ENCODE results near the gene ANKRD18B. TPM values are rescaled to one million over a fixed set of nuclear protein-coding genes. Genes with fewer than 3 reads are reported as not detected.
"Not testable (repeated sequence)": the region's sequence is repeated elsewhere in the genome, so short reads cannot be mapped to it uniquely, and the experiment has no call there.

The ANKRD18B gene
- total RNA-seq, 5 donors from 2014 or later (not counting 1 experiment from before 2014, with no cell fraction given), result 0.76 to 2.6 (median 1.9) TPM; not detected in 1

DNA sequence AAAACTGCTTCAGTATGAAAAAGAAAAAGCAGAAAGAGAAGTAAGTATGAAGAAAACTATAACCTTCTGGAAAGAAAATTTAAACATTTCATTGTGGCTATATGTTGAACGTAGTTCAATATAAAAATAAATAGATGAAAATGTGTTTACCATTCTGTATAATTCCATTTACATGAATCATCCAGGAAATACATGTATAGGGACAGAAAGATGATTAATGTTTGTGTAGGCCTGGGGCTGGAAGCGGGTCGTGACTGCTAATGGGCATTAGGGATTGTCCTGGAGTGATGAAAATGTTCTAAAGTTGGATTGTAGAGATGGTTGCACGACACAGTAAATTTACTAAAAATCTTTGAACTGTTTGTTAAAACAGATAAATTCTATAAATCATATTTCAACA lies 24.8 kb downstream of the ANKRD18B start:
- H3K9me3 Mint-ChIP-seq; H3K4me1 Mint-ChIP-seq; CTCF ChIA-PET; H3K4me3 Mint-ChIP-seq; H3K36me3 Mint-ChIP-seq; H3K27ac Mint-ChIP-seq; H3K27me3 ChIP-seq (replicated peaks in 1 of 2; ENCODE audit: control insufficient read depth in 2 of 2, extremely low read depth in 1 of 2, insufficient read depth in 2 of 2, low read length in 1 of 2); H3K4me1 ChIP-seq (ENCODE audit: control insufficient read depth in 1 of 2, extremely low read depth in 1 of 2, insufficient read depth in 2 of 2, low read length in 2 of 2); ATAC-seq (replicated peaks in 1 of 4); POLR2A ChIA-PET; H3K27ac ChIP-seq (ENCODE audit: low read length); H3K4me3 ChIP-seq (ENCODE audit: control insufficient read depth in 1 of 2, extremely low read depth in 1 of 2, low read length in 1 of 2); H3K9me3 ChIP-seq; H3K36me3 ChIP-seq (ENCODE audit: control insufficient read depth in 2 of 2, extremely low read depth in 1 of 2, insufficient read depth in 1 of 2, low read length in 1 of 2); DNase-seq: not testable (repeated sequence)
- no CpG with 5 or more reads among the region's 4 CpGs for WGBS (ENCODE audit: insufficient coverage)
- H3K27me3 Mint-ChIP-seq, result peaks cover 25 to 31% of the 10 kb centered on the region in 2 donors

DNA sequence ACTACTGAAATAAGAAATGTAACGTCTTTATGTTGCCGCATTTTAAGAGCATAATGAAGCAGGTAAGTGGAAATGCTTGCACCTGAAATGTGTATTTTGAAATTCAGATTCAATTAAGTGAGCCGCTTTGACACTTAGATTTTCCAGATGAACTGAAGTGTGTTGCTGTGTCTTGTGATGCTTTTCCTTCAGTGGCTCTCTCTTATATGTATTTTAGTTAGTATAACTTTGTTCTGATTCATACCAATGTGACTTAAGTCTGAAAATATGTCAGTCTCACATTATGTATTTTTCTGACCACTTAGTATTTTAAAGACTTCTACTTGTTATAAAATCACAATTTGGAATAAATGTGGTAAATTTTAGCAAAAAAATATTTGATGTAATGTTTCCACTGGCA lies 25.4 kb downstream of the ANKRD18B start:
- H3K36me3 Mint-ChIP-seq; DNase-seq; H3K27ac Mint-ChIP-seq; H3K36me3 ChIP-seq (ENCODE audit: control insufficient read depth in 2 of 2, extremely low read depth in 1 of 2, insufficient read depth in 1 of 2, low read length in 1 of 2); POLR2A ChIA-PET; H3K9me3 ChIP-seq; H3K9me3 Mint-ChIP-seq; H3K27me3 ChIP-seq (replicated peaks in 1 of 2; ENCODE audit: control insufficient read depth in 2 of 2, extremely low read depth in 1 of 2, insufficient read depth in 2 of 2, low read length in 1 of 2); H3K4me3 ChIP-seq (ENCODE audit: control insufficient read depth in 1 of 2, extremely low read depth in 1 of 2, low read length in 1 of 2); CTCF ChIA-PET; H3K4me1 Mint-ChIP-seq; H3K4me1 ChIP-seq (ENCODE audit: control insufficient read depth in 1 of 2, extremely low read depth in 1 of 2, insufficient read depth in 2 of 2, low read length in 2 of 2); H3K27ac ChIP-seq (ENCODE audit: low read length); ATAC-seq (replicated peaks in 1 of 4); H3K4me3 Mint-ChIP-seq: not testable (repeated sequence)
- 80% methylated on average over 1 of the region's 3 CpGs for WGBS (ENCODE audit: insufficient coverage)
- peaks cover 30 to 35% of the 10 kb centered on the region in 2 donors for H3K27me3 Mint-ChIP-seq

DNA sequence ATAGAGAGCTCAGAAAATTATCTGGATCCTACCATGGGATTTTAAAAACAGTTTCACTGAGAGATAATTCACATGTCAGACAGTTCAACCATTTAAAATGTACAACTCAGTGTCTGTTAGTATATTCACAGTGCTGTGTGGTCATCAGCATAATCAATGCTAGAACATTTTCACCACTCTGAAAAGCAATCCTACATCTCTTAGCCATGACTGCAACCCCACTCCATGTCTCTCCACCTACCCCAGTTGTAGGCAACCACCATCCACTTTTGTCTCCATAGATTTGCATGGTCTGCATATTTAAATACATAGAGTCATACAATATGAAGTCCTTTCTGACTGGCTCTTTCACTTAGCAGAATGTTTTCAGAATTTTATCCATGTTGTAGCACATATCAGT lies 27.1 kb downstream of the ANKRD18B start:
- H3K27ac Mint-ChIP-seq; H3K4me1 ChIP-seq (ENCODE audit: control insufficient read depth in 1 of 2, extremely low read depth in 1 of 2, insufficient read depth in 2 of 2, low read length in 2 of 2); DNase-seq; H3K9me3 ChIP-seq; H3K4me3 ChIP-seq (ENCODE audit: control insufficient read depth in 1 of 2, extremely low read depth in 1 of 2, low read length in 1 of 2); H3K36me3 Mint-ChIP-seq; H3K27ac ChIP-seq (ENCODE audit: low read length); CTCF ChIA-PET; H3K9me3 Mint-ChIP-seq; H3K36me3 ChIP-seq (ENCODE audit: control insufficient read depth in 2 of 2, extremely low read depth in 1 of 2, insufficient read depth in 1 of 2, low read length in 1 of 2); POLR2A ChIA-PET; H3K4me1 Mint-ChIP-seq; H3K27me3 ChIP-seq (replicated peaks in 1 of 2; ENCODE audit: control insufficient read depth in 2 of 2, extremely low read depth in 1 of 2, insufficient read depth in 2 of 2, low read length in 1 of 2); ATAC-seq (replicated peaks in 1 of 4); H3K4me3 Mint-ChIP-seq: not testable (repeated sequence)
- H3K27me3 Mint-ChIP-seq, result peaks cover 29 to 36% of the 10 kb centered on the region in 2 donors

DNA sequence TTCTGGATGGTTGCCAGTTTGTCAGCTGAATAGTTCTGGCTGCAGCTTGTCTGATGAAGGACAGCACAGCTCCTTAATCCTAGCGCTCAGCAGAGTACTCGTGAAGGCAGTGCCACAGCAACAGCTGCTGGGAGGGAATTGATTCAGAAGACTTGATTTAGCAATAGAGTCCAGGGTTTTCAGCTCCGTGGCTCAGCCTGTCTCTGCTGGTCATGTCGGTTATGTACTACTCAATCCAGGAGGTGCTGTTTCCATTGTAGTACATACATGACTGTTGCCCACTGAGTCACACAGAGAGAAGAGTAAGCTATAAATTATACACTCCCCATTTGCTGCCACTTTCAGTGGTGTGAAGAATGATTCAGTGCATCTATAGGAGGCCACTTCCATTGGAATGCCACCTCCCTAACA lies 28.3 kb downstream of the ANKRD18B start:
- H3K9me3 Mint-ChIP-seq; H3K27ac Mint-ChIP-seq; H3K4me3 ChIP-seq (ENCODE audit: control insufficient read depth in 1 of 2, extremely low read depth in 1 of 2, low read length in 1 of 2); H3K36me3 ChIP-seq (ENCODE audit: control insufficient read depth in 2 of 2, extremely low read depth in 1 of 2, insufficient read depth in 1 of 2, low read length in 1 of 2); H3K4me3 Mint-ChIP-seq; H3K9me3 ChIP-seq; H3K27me3 ChIP-seq (replicated peaks in 1 of 2; ENCODE audit: control insufficient read depth in 2 of 2, extremely low read depth in 1 of 2, insufficient read depth in 2 of 2, low read length in 1 of 2); H3K4me1 ChIP-seq (ENCODE audit: control insufficient read depth in 1 of 2, extremely low read depth in 1 of 2, insufficient read depth in 2 of 2, low read length in 2 of 2); H3K4me1 Mint-ChIP-seq; ATAC-seq (replicated peaks in 1 of 4); H3K27ac ChIP-seq (ENCODE audit: low read length); POLR2A ChIA-PET; H3K36me3 Mint-ChIP-seq; DNase-seq; CTCF ChIA-PET: not testable (repeated sequence)
- no CpG with 5 or more reads among the region's 4 CpGs for WGBS (ENCODE audit: insufficient coverage)
- peaks cover 23 to 27% of the 10 kb centered on the region in 2 donors for H3K27me3 Mint-ChIP-seq

DNA sequence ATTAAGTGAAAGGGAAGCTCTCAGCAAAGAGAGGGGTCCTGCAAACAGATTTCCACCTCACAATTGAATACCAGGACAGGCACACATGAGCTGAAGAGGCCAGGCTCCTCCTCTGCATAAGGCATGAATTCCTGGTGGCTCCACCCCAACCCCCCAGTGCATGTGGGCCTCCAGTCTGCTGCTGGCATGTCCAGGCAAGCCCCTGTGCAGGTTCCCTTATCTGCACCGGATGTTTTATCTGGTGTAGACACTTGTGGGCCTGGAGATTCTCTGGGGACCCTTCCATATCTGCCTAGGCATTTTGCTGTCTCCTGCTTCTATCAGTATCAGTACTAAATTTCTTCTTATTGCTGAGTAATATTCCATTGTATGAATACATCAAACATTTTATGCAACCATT lies 36.2 kb downstream of the ANKRD18B start:
- H3K4me1 ChIP-seq (ENCODE audit: control insufficient read depth in 1 of 2, extremely low read depth in 1 of 2, insufficient read depth in 2 of 2, low read length in 2 of 2); H3K9me3 ChIP-seq; H3K27ac ChIP-seq (ENCODE audit: low read length); H3K4me3 Mint-ChIP-seq; POLR2A ChIA-PET; DNase-seq; H3K27me3 ChIP-seq (replicated peaks in 1 of 2; ENCODE audit: control insufficient read depth in 2 of 2, extremely low read depth in 1 of 2, insufficient read depth in 2 of 2, low read length in 1 of 2); H3K36me3 Mint-ChIP-seq; ATAC-seq (replicated peaks in 1 of 4); H3K36me3 ChIP-seq (ENCODE audit: control insufficient read depth in 2 of 2, extremely low read depth in 1 of 2, insufficient read depth in 1 of 2, low read length in 1 of 2); H3K27ac Mint-ChIP-seq; H3K4me3 ChIP-seq (ENCODE audit: control insufficient read depth in 1 of 2, extremely low read depth in 1 of 2, low read length in 1 of 2); CTCF ChIA-PET; H3K9me3 Mint-ChIP-seq; H3K4me1 Mint-ChIP-seq; H3K27me3 Mint-ChIP-seq: not testable (repeated sequence)
- no CpG with 5 or more reads among the region's 1 CpG for WGBS (ENCODE audit: insufficient coverage)

DNA sequence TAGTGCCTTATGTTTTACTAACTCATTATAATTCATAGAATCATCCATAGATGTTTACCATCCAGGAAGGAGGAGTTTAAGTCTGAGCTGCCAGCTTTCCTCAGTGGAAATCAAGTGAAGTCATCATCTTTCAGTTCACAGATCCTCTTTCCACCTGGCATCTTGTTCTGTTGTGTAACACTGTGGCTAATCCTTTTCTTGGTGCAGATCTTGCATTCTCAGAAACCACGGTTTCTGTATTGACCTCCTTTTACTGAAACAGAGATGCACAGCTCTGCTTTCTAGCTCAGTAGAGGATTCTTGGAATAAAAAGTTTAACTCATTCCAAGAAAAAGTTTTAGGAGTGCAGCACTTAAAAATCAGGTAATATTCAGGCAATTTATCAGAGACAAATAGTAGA lies 38.1 kb downstream of the ANKRD18B start:
- H3K36me3 ChIP-seq (ENCODE audit: control insufficient read depth in 2 of 2, extremely low read depth in 1 of 2, insufficient read depth in 1 of 2, low read length in 1 of 2); H3K27ac Mint-ChIP-seq; H3K9me3 Mint-ChIP-seq; H3K36me3 Mint-ChIP-seq; H3K4me1 ChIP-seq (ENCODE audit: control insufficient read depth in 1 of 2, extremely low read depth in 1 of 2, insufficient read depth in 2 of 2, low read length in 2 of 2); H3K4me3 Mint-ChIP-seq; H3K4me3 ChIP-seq (ENCODE audit: control insufficient read depth in 1 of 2, extremely low read depth in 1 of 2, low read length in 1 of 2); ATAC-seq (replicated peaks in 1 of 4); DNase-seq; H3K27ac ChIP-seq (ENCODE audit: low read length); H3K27me3 ChIP-seq (replicated peaks in 1 of 2; ENCODE audit: control insufficient read depth in 2 of 2, extremely low read depth in 1 of 2, insufficient read depth in 2 of 2, low read length in 1 of 2); POLR2A ChIA-PET; H3K9me3 ChIP-seq; H3K4me1 Mint-ChIP-seq; CTCF ChIA-PET: not testable (repeated sequence)
- no CpG with 5 or more reads among the region's 1 CpG for WGBS (ENCODE audit: insufficient coverage)
- H3K27me3 Mint-ChIP-seq, result peaks cover 4 to 11% of the 10 kb centered on the region in 2 donors

DNA sequence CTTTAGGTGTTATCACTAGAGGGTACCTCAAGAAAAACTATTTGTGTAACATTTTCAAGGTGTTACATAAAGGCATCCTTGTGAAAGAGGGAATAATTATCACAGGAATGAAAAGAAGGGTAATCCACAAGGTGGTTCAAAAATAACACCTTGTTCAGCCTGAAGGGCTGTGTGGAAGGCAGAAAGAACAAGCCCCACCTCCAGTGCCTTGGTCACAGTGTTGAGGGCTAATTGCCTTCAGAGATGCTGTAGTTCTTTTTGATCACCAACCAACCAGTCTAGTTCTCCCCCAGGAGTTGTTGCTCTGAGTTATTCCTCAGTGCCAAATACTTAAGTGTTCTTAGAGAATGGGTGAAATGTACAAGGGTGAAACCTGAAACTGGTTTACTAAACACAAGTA lies 43.7 kb downstream of the ANKRD18B start:
- peaks cover 17 to 21% of the 10 kb centered on the region in 2 donors for H3K27me3 Mint-ChIP-seq
- H3K27ac Mint-ChIP-seq; H3K36me3 Mint-ChIP-seq; H3K4me3 ChIP-seq (ENCODE audit: control insufficient read depth in 1 of 2, extremely low read depth in 1 of 2, low read length in 1 of 2); H3K27ac ChIP-seq (ENCODE audit: low read length); POLR2A ChIA-PET; DNase-seq; H3K4me1 Mint-ChIP-seq; H3K9me3 Mint-ChIP-seq; H3K27me3 ChIP-seq (replicated peaks in 1 of 2; ENCODE audit: control insufficient read depth in 2 of 2, extremely low read depth in 1 of 2, insufficient read depth in 2 of 2, low read length in 1 of 2); ATAC-seq (replicated peaks in 1 of 4); H3K36me3 ChIP-seq (ENCODE audit: control insufficient read depth in 2 of 2, extremely low read depth in 1 of 2, insufficient read depth in 1 of 2, low read length in 1 of 2); H3K9me3 ChIP-seq; H3K4me1 ChIP-seq (ENCODE audit: control insufficient read depth in 1 of 2, extremely low read depth in 1 of 2, insufficient read depth in 2 of 2, low read length in 2 of 2); H3K4me3 Mint-ChIP-seq; CTCF ChIA-PET: not testable (repeated sequence)

Measured in T-cell (primary cell).